Renal cortical epithelial cell (primary cell): ENCODE results near the gene CRHR2. TPM values are rescaled to one million over a fixed set of nuclear protein-coding genes. Genes with fewer than 3 reads are reported as not detected.
A peak's percentile ranks its signal among the peaks of the same experiment; 100 is the strongest.

Experiments
- DNase-seq: peaks from one replicate; pipeline ENCODE4 v3.0.0-alpha.2; 2011; ENCODE audit warnings: low read depth
- total RNA-seq: library from RNA; depleted of rRNA; stranded (reverse); fragments of >200 nt; gene quantifications from 2 replicates; pipeline ENCODE4 v1.2.3, GENCODE V29; 2014

CRHR2 gene
- total RNA-seq, 1 donor from 2014 or later: not detected

DNA sequence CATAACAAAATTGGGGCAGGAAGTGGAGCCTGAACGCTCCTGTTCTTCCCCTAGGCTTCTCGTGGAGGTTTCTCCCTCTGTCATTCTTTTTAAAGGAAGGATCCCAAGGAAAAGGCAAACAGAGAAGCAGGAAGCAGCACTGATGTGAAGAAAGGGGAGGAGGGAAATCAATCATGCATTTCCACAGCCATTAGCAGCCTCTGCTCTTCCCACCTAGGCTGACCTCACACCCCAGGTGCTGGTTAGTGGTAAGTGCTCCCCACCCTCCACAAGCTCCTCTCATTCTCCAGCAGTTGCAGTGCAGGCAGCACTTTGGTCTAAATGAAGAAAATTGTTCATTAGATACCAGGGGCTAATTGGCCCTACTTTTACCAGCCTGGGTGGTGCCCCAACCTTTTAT lies 2.6 kb downstream of the CRHR2 start:
- DNase-seq: peak; percentile 23

DNA sequence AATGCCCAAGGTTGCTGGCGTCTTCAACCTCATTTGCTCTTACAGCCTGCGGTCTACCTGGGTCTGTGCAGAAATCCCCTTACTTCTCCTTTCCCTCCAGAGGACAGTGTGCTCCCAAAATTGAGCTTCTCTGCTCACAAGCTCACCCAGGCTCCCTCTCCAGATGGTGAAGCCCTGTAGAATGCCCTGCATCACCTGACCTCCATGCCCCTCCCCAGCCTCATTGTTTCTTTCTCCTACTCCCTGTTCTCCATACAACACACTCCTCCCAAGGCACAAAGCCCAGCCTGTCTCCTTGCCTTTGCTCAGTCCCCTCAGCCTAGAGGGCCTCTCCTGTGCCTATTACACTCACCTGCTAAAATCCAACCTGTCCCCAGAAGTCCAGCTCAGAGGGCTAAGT lies 3.5 kb downstream of the CRHR2 start:
- DNase-seq: no peak

DNA sequence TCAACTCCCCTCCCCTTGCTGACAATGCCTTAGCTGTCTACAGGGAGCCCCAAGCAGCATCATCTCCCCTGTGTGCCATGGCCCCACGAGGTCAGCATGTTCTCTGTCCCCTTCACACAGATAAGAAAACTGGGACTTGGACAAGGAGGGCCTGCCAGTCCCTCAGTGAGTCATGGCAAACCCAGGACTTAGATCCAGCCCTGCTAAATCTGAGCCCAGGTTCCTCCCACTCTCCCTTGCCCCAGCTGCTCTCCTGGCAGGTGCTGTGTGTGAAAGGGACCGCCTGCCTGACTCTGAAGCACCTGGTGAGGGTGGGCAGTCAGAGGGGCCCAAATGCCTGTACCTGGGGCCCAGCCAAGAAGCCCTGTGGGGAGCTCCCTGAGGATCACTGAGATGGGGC lies 7.4 kb downstream of the CRHR2 start:
- no peak for DNase-seq

DNA sequence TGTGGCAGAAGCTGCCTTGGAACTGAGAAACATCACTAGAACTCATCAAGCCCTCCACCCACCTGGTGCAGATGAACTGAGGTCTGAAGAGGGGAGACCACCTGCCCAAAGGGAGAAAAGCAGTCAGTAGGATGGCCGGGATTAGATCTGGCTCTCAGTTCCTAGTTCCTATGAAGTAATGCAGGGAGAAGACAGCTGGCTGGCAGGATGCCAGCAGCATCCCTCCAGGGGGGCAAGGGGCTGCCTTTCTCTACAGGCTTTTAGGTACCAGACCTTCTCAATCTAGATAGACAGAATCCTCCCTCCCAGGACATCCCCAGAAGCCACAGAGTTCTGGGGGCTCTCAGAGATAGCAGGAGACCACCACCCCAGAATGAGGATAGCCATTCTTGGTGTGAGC lies 7.8 kb downstream of the CRHR2 start:
- DNase-seq: no peak

DNA sequence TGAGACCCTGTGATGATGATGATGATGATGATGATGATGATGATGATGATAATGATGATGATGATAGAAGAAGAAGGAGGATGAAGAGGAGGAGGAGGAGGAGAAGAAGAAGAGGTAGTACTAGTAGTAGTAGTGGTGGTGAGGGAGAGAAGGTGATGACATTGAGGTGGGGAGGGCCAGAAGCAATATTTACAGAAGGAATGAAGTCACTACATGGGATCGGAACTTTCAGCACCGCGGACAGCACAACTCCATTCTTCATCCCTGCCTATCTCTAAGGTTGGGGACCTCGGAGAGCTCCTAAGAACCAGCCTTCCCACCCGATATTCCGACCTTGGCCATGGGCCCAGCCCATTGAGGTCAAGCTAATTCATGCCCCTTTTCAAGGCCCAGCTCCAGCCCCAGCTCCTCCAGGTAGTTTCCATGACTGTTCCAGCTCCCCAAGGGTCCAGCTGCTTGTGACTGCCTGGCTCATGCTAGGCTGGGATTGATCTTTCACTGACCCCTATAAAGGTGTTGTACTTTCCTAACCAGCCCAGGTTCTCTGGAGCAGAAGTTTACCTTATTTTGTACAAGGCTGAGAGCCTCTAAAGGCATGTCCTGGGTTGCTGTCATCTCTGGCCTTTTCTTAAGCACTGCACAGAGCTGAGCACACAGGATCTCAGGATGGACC lies 10.3 kb downstream of the CRHR2 start:
- DNase-seq: peak; percentile 59

DNA sequence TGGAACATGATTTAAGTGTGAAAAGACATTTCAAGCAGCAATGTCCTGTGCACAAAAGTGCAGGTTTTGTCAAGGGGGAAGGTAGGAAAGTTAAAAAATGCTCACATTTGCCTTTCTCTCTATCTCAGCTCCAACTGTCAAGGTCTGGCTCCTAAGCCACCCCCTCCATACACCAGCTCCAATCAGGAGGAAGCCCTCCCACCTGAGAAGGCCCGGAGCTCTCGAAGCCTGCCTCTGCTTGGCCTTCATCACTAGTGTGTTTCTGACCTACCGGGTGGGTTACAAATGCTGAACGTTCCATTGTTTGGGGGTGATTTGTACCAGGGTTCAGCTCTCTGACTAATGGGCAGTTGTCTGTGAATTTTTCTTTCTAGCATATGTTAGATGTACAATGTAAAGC lies 14.2 kb downstream of the CRHR2 start:
- no peak for DNase-seq

DNA sequence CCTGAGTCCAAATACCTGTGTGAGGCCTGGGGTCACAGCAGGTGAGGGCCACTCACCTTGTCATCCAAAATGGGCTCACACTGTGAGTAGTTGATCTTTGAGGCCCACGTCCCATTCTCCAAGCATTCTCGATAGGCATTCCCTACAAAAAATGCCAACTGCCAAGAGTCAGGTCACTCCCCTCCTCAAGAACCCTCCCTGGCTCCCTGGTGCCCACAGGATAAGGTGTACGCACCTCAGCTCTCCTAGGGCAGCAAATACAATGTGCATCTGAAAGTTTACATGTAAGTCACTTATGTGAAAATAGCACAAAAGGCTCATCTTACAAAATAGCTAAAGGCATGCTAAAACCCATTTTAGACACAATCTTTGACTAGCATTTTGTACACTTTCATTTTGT lies 15.1 kb downstream of the CRHR2 start:
- DNase-seq: no peak

DNA sequence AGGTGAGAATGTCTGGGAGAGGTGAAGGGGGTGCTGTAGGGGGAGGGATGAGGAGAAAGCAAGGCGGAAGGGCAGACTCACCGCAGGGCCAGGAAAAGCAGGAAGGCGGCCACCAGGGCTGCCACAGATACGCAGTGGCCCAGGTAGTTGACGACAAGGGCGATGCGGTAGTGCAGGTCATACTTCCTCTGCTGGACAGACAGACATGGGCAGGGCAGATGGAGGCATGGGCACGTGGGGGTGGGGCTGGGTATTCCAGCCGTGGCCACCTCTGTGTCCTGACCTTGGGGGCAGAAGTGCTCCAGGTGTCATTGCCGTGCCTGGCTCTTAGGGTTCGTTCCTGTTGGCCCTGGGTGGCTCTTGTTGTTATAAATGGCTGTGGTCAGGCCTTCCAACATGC lies 16.8 kb downstream of the CRHR2 start:
- no peak for DNase-seq

DNA sequence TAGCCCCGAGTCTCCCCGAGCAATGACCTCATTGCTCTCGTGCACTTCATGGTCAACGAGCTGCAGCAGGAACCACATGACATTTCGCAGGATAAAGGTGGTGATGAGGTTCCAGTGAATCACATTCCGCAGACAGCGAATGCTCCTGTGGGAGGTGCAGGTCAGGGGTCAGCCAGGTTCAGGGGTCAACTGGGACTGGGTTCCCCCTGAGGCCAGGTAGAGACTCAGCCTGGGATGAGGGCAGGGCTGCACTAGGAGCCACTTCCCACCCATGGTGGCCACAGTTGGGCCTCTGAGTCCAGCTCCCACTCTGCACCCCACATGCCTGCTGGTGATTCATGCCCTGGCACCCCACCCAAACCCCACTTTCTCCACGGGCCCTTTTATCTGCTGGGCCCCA lies 17.2 kb downstream of the CRHR2 start:
- DNase-seq: no peak

DNA sequence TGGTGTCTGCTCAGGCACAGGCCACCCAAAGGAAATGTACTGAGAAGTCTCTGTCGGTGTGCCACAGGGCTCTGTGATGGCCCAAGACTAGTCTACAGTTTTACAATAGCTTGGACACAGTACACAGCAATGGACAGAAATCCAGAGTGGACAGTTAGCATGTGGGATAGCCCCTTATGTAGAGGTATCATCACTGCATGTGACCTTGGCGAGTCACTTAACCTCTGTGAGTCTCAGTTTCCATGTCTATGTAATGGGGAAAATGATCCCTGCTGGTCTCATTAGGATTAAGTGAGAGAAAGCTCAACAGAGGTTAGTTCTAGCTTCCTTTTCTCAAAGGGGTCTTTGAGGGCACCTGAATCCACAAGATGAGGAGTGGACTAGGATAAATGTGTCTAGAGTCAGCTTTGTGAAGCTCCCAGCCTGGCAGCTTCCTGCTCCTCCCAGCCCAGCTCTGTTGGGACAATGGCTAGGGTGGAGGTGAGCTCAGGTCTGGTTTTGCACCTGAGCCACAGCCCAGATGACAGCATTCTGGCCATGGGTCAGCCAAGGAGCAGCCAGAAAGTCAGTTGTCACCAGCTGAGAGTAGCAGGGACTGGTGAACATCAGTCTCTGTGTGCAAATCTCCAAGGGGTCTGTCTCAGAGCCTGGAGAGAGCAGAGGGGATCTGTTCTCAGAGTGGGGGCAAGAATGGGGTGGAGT lies 17.9 kb downstream of the CRHR2 start:
- DNase-seq: no peak

DNA sequence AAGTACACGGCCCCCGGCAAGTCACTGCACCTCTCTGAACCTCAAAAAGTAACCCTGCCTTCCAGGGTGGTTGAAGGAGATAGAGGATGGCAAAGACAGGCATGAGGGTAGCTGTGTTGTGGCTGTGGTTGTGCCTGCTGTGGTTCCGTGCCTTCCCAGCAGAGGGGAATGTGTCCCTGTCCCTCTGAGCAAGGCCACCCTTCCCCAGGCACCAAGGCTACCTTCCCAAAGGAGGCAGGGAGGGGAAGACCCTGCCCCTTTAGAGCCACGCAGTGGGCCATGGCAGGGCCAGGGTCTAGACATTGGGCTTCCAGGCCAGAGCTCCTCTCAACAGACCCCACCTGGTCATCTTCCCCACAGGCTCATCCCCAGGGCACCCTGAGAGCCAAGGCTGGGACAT lies 18.8 kb downstream of the CRHR2 start:
- DNase-seq: no peak

DNA sequence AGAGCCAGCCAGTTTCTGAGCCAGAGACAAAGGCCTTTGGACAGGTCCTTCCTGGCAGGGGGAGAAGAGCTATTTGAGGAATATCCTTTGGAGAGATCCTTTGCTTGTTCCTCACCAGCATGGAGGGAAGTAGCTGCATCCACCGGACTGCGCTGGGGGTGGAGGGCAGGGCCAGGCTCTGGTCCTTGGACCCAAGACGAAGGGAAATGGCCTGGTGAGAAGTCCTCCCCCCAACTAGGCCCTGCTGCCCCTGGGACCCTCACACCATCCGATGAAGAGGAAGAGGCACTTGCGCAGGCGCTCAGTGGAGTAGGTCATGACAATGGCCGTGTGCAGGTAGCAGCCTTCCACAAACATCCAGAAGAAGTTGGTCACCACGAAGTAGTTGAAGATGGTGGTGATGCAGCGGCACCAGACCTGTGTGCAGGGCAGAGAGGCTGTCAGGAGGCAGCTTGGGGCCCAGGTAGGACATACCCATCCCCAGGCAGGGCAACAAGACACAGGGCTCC lies 19.8 kb downstream of the CRHR2 start:
- DNase-seq: no peak

DNA sequence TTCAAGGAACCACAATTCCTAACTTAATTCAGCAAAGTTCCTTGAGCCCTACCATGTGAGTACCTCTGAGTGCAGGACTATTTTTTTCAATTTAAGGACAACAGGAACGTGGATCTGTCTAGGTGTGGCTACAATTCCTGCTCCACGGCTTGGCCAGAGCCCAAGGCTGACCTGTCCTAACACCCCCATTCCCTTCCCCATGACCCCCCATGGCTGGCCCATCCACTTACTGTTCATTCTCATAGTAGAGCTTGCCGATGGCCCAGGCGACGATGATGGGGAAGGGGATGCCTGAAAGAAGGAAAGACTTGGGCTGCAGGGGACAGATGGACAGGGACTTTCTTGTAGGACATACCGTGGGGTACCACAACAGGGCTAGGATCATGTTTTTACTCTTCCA lies 20.3 kb downstream of the CRHR2 start:
- no peak for DNase-seq

DNA sequence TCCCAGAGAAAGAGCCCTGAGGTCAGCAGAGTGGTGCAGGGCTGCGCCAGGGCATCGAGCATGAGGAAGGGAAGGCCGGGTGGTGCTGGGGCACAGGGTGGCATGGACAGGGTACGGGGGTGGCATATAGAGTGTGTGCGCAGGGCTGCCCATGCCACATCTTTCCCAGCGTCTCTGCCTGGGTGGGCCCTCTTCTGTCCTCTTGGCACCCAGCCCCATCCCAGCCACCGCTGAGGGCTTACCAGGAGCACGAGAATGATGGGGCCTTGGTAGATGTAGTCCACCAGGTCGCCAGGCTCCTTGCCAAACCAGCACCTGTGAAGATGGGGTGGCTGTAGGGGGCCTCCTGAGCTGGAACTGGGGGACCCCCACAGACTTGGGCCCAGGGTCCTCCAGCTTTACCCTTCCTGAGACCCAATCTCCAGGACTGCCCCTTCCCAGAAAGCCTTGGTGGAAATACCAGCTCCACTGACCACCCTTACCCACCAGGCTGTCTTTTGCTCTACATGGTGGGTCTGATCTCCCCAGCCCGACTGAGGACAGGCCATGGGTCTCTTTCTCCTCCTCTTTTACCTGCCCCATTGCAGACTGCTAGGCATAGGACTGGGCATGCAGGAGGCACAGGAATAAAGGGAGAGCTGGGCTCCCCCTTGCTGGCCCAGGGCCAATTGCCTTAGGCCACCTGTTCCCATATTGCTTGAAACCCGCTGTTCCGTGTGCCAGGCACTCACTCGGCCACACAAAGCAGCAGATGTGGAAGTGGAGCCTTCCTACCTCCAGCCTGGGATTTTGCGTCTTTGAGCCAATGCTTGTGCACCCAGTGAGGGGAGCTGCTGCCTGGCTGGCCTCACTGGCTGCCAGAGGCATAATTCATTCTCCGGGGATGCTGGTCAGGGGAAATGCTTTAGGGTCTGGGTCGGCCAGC lies 21.7 kb downstream of the CRHR2 start:
- DNase-seq: no peak

DNA sequence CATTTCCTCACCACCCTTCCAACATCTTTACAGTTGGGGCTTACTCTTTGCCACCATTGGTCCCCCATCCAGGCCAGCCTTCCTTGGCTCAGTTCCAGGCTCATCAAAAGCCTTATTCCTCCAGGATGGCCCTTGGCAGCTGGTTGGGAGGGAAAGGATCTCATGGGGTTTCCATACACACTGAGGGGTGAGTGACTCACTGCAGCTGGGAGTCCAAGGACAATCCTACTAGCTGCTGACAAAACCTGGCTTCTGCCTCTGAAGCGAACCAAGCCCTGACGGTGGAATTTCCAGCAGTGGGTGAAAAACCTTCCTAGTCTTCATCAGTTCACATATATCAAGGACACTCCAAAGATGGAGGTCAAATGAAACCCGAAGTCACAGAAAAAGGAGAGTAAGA lies 22.9 kb downstream of the CRHR2 start:
- DNase-seq: no peak

DNA sequence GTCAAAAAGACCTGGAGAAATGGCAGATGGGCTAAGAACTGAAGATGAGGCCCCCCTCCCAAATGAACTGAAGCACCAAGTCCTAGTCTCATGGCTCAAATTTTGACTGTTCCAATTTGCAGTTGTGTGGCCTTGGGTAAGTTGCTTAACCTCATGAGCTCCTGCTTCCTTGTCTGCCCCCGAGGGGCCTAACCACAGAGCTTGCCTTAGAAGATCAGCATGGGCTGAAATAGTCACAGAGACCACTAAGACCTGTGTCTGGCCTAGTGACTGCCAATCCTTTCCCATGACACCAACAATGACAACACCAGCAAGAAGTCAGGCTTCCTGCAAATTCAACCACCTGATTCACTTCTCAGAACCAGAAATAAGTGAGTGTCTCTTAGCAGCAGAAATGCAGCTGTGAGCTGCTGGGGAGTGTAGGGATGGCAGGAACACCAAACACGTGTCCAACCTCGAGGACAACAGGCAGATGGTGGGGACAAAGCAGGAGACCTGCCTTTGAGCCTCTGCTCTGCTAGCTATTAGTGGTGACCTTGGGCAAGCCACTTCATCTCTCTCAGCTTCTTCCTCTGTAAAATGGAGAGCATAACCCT lies 23.7 kb downstream of the CRHR2 start:
- no peak for DNase-seq

DNA sequence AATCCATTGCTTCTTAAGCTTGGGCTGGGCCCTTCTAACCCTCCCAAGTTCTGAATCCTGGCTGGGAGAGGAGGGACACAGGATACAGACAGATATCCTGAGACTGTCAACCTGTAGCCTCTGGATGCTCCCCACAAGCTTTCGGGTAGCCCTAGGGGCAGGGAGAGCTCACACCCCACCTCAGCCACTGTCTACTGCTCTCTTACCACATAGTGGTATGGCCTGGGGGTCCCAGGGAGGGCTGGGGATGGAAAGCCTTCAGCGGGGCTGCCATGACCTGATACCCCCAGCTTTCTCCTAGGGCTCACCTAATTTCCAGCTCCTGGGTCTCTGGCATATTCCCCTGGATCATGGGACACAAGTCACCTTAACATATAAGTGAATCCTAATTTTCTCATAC lies 25.1 kb downstream of the CRHR2 start:
- no peak for DNase-seq

DNA sequence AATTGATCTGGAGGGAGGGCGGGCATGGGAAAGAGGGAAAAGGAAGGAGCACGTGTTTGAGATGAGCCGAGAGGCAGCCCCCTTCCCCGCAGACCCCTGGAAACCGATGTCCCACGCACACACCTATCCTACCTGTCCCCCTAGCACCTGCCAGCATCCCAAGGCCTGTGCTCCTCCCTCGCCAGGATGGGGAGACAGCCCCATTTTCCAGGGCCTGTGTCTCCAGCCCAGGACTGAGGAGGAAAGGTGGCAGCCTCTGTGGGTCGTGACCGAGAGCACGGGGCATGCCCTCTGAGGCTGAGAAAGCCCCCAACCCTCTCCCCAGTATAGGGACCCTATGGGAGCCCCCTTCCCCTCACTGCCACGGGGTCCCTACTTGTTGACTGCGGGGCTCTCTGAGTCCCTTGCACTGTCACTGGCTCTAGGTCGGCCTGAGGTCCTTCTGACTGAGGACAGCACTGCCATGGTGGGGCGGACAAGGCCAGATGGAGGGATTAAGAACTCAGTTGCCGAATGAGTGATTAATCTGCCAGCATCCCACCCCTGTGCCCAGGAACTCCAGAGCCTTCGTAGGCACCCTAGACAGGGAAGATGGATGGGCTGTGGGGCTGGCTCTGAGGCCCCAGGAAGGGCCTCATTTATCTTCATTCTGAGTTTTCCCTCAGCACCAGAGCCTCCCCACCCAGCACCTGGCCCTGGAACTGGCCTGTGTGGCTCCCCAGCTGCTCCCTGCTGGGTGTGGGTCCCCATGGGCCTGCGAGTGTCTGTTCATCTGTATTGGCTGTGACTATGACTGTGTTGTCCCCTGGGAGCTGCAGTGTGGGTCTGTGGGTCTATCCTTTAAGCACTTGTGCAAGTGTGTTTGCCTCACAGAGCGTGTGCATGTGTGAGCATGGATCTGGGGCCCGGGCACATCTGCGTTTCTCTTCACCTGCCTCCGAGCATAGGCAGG lies 26.0 kb downstream of the CRHR2 start:
- DNase-seq: no peak

DNA sequence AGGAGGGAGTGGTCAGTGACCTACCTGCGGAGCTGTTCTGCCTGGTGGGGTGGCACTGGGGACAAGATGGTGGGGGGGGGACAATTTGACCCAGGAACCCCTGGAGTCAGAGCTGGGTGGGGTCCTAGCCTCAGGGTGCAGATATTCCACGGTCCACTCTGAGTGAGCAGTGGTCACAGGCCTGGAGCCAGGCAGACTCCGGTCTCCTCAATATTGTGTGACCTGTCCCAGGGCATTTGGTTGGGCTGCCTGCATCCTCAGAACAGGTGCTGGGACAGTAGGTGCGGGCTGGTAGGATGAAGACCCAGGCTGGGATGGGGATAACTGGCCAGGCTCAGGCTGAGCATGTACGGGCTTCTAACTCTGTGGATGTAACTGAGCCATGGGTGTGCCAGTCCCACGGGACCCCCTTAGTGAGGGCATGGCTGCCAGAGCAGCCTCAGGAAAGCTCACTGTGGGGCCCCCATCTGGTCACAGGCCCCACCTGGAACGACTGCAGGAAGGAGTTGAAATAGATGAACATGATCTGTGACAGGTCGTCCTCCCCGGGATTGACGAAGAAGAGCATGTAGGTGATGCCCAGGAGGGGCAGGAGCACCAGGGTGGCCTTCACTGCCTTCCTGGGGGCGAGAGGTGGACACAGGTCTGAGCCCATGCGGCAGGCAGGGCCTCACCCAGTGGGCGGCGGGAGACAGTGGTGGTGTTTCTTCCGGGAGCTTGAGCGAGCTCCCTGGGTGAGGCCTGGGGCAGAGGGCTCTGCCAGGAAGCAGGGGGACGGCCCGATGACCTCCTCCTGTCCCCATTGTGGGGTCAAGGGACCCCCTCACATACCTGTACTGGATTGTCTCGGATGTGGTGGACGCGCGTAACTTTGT lies 26.9 kb downstream of the CRHR2 start:
- DNase-seq: no peak
